Parathyroid adenoma (tissue), 2 donors: ENCODE measurements around the gene KRTAP16-1.

ENCODE experiments used
- H2AFZ ChIP-seq: fragments of 300-600 bp; sonication (generic); one replicate; pipeline ENCODE4 v1.7.0; 2017; ENCODE audit warnings: antibody characterized with exemption, mild to moderate bottlenecking
- H3K27ac ChIP-seq: fragments of 300-600 bp; sonication (generic); one replicate; pipeline ENCODE4 v1.7.0; 2017
- H3K27me3 ChIP-seq: fragments of 300-600 bp; sonication (generic); one replicate; pipeline ENCODE4 v1.7.0; 2017; ENCODE audit warnings: low read length; ENCODE audit not compliant: control insufficient read depth, insufficient read depth
- H3K36me3 ChIP-seq: fragments of 300-600 bp; sonication (generic); one replicate; pipeline ENCODE4 v1.7.0; 2017; ENCODE audit warnings: low read length; ENCODE audit not compliant: control insufficient read depth, insufficient read depth
- H3K4me1 ChIP-seq: fragments of 300-600 bp; sonication (generic); one replicate; pipeline ENCODE4 v1.7.0; 2017; ENCODE audit warnings: control low read depth
- H3K4me2 ChIP-seq: fragments of 300-600 bp; sonication (generic); one replicate; pipeline ENCODE4 v1.7.0; 2017; ENCODE audit warnings: low read length
- H3K4me3 ChIP-seq: fragments of 300-600 bp; sonication (generic); one replicate; pipeline ENCODE4 v1.7.0; 2017; ENCODE audit warnings: low read depth, low read length
- H3K79me2 ChIP-seq: fragments of 300-600 bp; sonication (generic); one replicate; pipeline ENCODE4 v1.7.0; 2017; ENCODE audit warnings: control low read depth
- H3K9ac ChIP-seq: fragments of 300-600 bp; sonication (generic); one replicate; pipeline ENCODE4 v1.7.0; 2017; ENCODE audit warnings: mild to moderate bottlenecking
- H3K9me3 ChIP-seq: fragments of 300-600 bp; sonication (generic); one replicate; pipeline ENCODE4 v1.7.0; 2017; ENCODE audit warnings: low read length; ENCODE audit not compliant: control insufficient read depth
- CTCF ChIP-seq: fragments of 300-600 bp; sonication (generic); IDR thresholded peaks from one replicate; pipeline ENCODE4 v1.7.0; 2017; ENCODE audit warnings: antibody characterized with exemption, mild to moderate bottlenecking
- donor health status: primary hyperparathyroidism.

KRTAP16-1 gene

GRCh38 chr17:41340494-41340893 lies 31.4 kb upstream of the KRTAP16-1 start:
- Histone ChIP-seq H3K9ac (no peak overlapping the region), H3K27ac (no peak overlapping the region), H3K4me2 (no peak overlapping the region), H3K4me1 (peaks cover 3% of the 10 kb centered on the region), H3K27me3 (no peaks in the 10 kb centered on the region), H3K36me3 (no peaks in the 10 kb centered on the region), H3K9me3 (no peaks in the 10 kb centered on the region), H3K4me3 (no peak overlapping the region), H3K79me2 (no peaks in the 10 kb centered on the region), H2AFZ (no peak overlapping the region)
- no peak for TF ChIP-seq CTCF

GRCh38 chr17:41339571-41340172 lies 30.6 kb upstream of the KRTAP16-1 start:
- Histone ChIP-seq H3K9me3 (no peaks in the 10 kb centered on the region), H3K4me3 (no peak overlapping the region), H3K79me2 (no peaks in the 10 kb centered on the region), H3K4me1 (peaks cover 3% of the 10 kb centered on the region), H2AFZ (no peak overlapping the region), H3K4me2 (no peak overlapping the region), H3K27ac (no peak overlapping the region), H3K36me3 (no peaks in the 10 kb centered on the region), H3K9ac (no peak overlapping the region), H3K27me3 (no peaks in the 10 kb centered on the region)
- TF ChIP-seq CTCF, result no peak

- Histone ChIP-seq H3K27ac (no peak overlapping the region), H3K36me3 (no peaks in the 10 kb centered on the region), H3K79me2 (no peaks in the 10 kb centered on the region), H3K27me3 (no peaks in the 10 kb centered on the region), H3K9me3 (no peaks in the 10 kb centered on the region), H2AFZ (no peak overlapping the region), H3K4me1 (peaks cover 3% of the 10 kb centered on the region), H3K4me3 (no peak overlapping the region), H3K4me2 (no peak overlapping the region), H3K9ac (no peak overlapping the region)
- TF ChIP-seq CTCF, result no peak
These were observed 29.9 kb upstream of the KRTAP16-1 start for GRCh38 chr17:41338961-41339485.

- Histone ChIP-seq H2AFZ (no peak overlapping the region), H3K4me1 (peaks cover 3% of the 10 kb centered on the region), H3K79me2 (no peaks in the 10 kb centered on the region), H3K4me3 (no peak overlapping the region), H3K27ac (no peak overlapping the region), H3K9me3 (no peaks in the 10 kb centered on the region), H3K27me3 (no peaks in the 10 kb centered on the region), H3K4me2 (no peak overlapping the region), H3K36me3 (no peaks in the 10 kb centered on the region), H3K9ac (no peak overlapping the region)
- TF ChIP-seq CTCF, result no peak
These were observed 26.6 kb upstream of the KRTAP16-1 start for GRCh38 chr17:41335747-41336146.
